ENCODE data around the gene MBP.
A peak's percentile ranks its signal among the peaks of the same experiment; 100 is the strongest.
"Not testable (repeated sequence)": the region's sequence is repeated elsewhere in the genome, so short reads cannot be mapped to it uniquely, and the experiment has no call there.

Gene MBP

GRCh38 chr18:76996429-76996828 is 136.2 kb downstream of the MBP start:
- FAIRE-seq (no peak), DNase-seq (ENCODE audit: insufficient read length) (no peak)
- no peak for TF ChIP-seq TAF1 (IDR thresholded peaks at IDR 0.05; ENCODE audit: borderline replicate concordance, low read depth, low read length)
- no peak for TF ChIP-seq POLR2AphosphoS5 (IDR thresholded peaks at IDR 0.05; ENCODE audit: low read depth, low read length)
- no peak for TF ChIP-seq POLR2A (IDR thresholded peaks at IDR 0.05; ENCODE audit: low read depth, low read length)

GRCh38 chr18:76995896-76996295 is 136.7 kb downstream of the MBP start:
- DNase-seq (ENCODE audit: insufficient read length) (no peak), FAIRE-seq (no peak)
- TF ChIP-seq POLR2A (IDR thresholded peaks at IDR 0.05; ENCODE audit: low read depth, low read length) (no peak), TAF1 (IDR thresholded peaks at IDR 0.05; ENCODE audit: borderline replicate concordance, low read depth, low read length) (no peak), POLR2AphosphoS5 (IDR thresholded peaks at IDR 0.05; ENCODE audit: low read depth, low read length) (no peak)

DNA sequence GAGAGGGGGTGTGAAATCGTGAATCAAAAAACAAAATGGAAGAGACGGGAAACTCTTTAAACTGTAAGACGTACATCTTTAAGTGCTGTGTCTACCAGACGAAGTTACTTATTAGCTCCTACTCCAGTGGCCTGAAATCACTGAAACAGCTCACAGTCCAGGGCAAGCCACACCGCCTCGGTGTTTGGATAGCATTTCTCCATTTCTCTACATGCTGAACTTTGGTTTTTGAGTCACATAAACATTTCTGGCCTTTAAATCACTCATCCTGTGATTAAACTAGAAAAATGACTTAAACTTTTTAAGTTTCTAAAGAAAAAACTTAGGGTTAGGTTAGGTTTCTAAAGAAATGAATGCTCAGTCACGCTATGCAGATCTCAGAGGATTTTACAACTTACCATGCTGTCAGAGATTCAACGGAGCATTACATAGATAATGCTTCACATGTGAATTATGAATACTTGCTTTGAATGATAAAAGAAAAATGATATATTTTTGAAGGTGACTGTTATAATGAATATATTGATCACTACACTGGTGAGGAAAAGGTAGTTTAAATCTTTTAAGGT is 138.4 kb downstream of the MBP start:
- no peak for FAIRE-seq

DNA sequence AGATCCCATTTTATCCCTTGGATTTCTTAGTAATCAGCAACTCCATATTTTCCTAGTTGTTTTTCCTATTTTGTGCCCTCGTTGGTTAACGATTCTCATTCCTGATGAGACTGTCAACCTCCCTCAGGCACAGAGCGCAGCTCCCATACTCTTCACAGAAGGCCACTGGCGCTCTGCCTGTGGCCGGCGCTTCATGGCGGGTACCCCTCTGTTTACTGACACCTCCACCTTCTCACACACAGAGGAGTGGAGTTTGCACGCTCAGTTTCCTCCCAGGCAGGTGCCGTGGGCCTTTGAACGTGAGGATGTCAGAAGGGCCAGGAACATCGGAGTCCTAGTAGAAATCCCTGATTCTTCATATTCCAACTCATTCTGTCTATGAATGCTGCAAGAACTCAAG is 139.0 kb downstream of the MBP start:
- DNase-seq (ENCODE audit: insufficient read length) (no peak), FAIRE-seq (no peak)
- TF ChIP-seq TAF1 (IDR thresholded peaks at IDR 0.05; ENCODE audit: borderline replicate concordance, low read depth, low read length) (no peak), POLR2A (IDR thresholded peaks at IDR 0.05; ENCODE audit: low read depth, low read length) (no peak), POLR2AphosphoS5 (IDR thresholded peaks at IDR 0.05; ENCODE audit: low read depth, low read length) (no peak)

More for the DNA sequence above, 138.4 kb downstream of the MBP start:
- TF ChIP-seq TAF1 (IDR thresholded peaks at IDR 0.05; ENCODE audit: borderline replicate concordance, low read depth, low read length) (no peak), POLR2AphosphoS5 (IDR thresholded peaks at IDR 0.05; ENCODE audit: low read depth, low read length) (no peak), POLR2A (IDR thresholded peaks at IDR 0.05; ENCODE audit: low read depth, low read length) (no peak)
- no peak for DNase-seq (ENCODE audit: insufficient read length)

- TF ChIP-seq POLR2A (IDR thresholded peaks at IDR 0.05; ENCODE audit: low read depth, low read length): no peak
- TF ChIP-seq TAF1 (IDR thresholded peaks at IDR 0.05; ENCODE audit: borderline replicate concordance, low read depth, low read length): no peak
- TF ChIP-seq POLR2AphosphoS5 (IDR thresholded peaks at IDR 0.05; ENCODE audit: low read depth, low read length): no peak
- no peak for DNase-seq (ENCODE audit: insufficient read length)
- FAIRE-seq: no peak
Measured at GRCh38 chr18:76993085-76993382, 139.5 kb downstream of the MBP start.

DNA sequence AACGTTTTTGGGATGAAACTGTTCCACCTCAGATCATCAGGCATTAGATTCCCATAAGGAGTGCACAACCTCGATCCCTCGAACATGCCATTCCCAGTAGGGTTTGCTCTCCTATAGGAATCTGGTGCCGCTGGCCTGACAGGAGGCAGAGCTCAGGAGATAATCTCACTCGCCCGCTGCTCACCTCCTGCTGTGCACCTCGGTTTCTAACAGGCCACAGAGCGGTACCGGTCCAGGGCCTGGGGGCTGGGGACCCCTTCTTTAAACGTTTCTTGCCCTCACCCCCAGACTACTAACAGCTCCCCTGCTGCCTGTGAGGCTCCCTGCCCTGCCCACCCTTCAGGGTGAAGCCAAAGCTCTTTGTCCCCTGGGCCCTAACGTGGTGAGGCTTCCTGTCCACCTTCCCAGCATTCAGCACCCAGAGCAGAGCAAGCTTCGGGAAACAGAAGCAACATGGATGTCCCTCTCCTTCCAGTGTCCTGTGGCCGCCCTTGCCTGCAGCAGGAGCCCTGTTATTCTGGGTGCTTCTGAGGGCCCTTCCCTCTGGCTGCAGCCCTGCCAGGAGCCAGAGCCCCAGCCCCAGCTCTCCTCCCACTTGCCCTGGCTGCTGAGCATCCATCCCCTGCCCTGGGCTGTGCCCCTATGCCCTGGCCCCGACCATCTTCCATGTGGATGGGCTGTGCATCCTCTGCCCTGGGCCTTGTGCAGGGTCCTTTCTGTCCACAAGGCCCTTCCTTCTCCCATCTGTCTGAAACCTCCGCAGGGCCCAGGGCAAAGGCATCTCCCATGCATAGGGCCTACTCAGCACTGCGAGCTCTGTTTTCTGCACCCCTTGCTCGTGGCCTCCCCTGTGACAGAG is 140.1 kb downstream of the MBP start:
- FAIRE-seq (no peak), DNase-seq (ENCODE audit: insufficient read length) (no peak)
- TF ChIP-seq TAF1 (IDR thresholded peaks at IDR 0.05; ENCODE audit: borderline replicate concordance, low read depth, low read length) (no peak), POLR2A (IDR thresholded peaks at IDR 0.05; ENCODE audit: low read depth, low read length) (no peak)

GRCh38 chr18:76991021-76991688 is 141.4 kb downstream of the MBP start:
- no peak for DNase-seq (ENCODE audit: insufficient read length)
- FAIRE-seq: no peak
- TF ChIP-seq POLR2AphosphoS5 (IDR thresholded peaks at IDR 0.05; ENCODE audit: low read depth, low read length) (no peak), TAF1 (IDR thresholded peaks at IDR 0.05; ENCODE audit: borderline replicate concordance, low read depth, low read length) (no peak), POLR2A (IDR thresholded peaks at IDR 0.05; ENCODE audit: low read depth, low read length) (no peak)

- FAIRE-seq: peak; percentile 74
- DNase-seq (ENCODE audit: insufficient read length): not testable (repeated sequence)
Measured at GRCh38 chr18:76990343-76991020, 142.1 kb downstream of the MBP start.

GRCh38 chr18:76989647-76990190 is 142.9 kb downstream of the MBP start:
- TF ChIP-seq TAF1 (IDR thresholded peaks at IDR 0.05; ENCODE audit: borderline replicate concordance, low read depth, low read length) (no peak), POLR2A (IDR thresholded peaks at IDR 0.05; ENCODE audit: low read depth, low read length) (no peak), POLR2AphosphoS5 (IDR thresholded peaks at IDR 0.05; ENCODE audit: low read depth, low read length) (no peak)
- FAIRE-seq: no peak
- no peak for DNase-seq (ENCODE audit: insufficient read length)

DNA sequence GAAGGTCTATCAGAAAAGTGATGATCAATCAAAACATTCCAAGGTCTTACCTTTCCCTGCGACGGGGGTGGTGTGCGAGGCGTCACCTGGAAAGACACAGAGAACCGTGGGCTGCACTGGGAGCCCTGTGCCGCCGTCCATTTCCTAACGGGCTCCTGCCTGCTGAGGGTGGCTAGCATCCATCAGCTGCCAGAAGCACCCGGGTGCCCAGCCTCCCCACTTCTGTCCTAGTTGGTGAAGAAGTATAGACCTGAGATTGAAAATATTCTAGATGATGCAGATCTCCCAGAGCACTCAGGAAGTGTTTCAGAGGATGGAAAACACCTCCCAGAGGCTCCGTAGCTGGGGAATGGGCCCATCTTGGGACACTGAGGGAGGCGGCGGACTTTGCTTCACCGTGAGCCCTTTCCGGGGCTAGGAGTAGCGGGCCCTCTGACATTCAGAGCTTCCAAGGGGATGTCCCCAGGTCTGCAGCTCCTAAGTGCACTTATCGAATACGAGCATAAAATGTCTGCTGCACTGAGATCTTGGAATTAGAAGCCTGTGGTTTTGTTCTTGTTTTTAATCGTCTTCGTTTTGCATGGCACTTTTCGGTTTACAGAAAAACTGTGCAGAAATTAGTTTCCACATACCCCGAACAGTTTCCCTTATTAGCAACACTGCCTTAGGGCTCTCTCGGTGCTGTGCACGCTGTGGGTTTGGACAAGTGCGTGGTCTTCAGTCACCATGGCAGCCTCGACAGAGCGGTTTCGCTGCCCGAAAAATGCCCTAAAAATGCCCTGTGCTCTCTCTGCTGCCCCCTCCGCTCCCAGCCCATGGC is 143.5 kb downstream of the MBP start:
- DNase-seq (ENCODE audit: insufficient read length) (no peak), FAIRE-seq (no peak)
- TF ChIP-seq POLR2AphosphoS5 (IDR thresholded peaks at IDR 0.05; ENCODE audit: low read depth, low read length) (no peak), POLR2A (IDR thresholded peaks at IDR 0.05; ENCODE audit: low read depth, low read length) (no peak), TAF1 (IDR thresholded peaks at IDR 0.05; ENCODE audit: borderline replicate concordance, low read depth, low read length) (no peak)

All from GM12892 (cell line).